ENCODE measurements around the gene PRSS22.

PRSS22 gene

DNA sequence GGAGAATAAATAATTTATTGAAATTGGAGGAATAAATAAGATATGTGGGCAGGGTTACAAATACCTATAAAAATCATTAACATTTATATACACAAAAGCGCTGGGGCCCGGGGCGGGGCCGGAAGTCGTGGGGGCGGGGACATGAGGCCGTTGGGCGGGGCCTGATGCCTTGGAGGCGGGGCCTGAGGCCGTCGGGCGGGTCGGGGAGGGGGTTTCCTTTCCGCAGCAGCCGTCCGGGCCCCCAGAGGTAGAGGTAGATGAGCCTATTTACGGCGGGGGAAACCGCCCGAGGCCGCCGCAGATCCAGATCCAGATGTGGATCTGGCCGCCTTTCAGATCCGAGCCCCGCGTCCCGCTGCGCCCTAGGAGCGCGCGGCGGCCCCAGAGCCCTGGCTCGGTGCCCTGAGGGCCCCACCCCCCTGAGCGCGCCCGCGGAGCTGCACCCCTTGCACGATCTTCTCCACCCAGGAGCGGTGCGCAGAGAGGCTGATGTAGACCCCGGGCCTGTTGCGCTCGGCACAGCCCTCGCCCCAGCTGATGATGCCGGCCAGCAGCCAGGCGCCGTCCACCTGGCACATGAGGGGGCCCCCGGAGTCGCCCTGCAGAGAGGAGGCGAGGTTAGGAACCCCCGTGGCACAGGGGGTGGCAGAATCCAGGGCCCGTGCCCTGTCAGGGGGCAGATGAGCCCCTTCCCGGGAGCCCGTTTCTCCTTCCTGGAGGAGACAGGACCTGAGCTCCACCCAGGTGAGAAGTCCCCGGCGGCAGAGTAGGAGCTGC is 5.1 kb downstream of the PRSS22 start:
- DNase-seq (ENCODE audit: low read depth in 4 of 4, low spot score in 1 of 4), result no peak

DNA sequence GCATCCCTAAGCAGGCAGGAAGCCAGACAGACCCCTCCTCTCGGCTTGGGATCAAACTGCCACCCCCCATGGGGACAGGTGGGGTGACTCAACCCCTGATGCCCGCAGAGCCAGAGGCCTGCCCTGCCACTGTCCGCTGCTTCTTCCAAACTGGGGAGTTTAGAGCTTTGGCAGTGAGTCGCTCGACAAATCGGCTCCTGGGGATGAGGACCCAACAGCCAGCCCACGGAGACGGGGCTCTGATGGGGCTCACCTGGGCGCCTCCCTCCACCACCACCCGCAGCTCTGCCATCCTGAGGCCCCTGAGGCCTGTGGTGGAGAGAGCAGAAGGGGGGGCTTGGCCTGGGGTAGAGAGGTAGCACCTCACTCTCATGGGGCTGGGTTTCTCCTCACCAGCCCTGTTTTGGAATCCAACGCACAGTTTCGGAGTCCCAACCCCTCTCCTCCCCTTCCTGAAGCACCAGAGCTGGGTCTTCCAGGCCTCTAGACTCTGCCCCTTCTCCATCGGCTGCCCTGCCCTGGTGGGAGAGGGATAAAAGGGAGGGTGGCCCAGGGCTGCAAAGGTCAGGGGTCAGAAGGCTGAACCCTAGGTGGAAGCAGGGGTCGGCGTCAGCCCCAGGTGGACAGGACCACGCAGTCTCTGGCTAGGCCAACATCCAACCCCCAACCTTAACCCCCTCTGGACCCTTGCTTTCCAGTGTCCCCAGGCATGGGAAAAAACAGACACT is 5.8 kb downstream of the PRSS22 start:
- DNase-seq (ENCODE audit: low read depth in 4 of 4, low spot score in 1 of 4), result no peak

DNA sequence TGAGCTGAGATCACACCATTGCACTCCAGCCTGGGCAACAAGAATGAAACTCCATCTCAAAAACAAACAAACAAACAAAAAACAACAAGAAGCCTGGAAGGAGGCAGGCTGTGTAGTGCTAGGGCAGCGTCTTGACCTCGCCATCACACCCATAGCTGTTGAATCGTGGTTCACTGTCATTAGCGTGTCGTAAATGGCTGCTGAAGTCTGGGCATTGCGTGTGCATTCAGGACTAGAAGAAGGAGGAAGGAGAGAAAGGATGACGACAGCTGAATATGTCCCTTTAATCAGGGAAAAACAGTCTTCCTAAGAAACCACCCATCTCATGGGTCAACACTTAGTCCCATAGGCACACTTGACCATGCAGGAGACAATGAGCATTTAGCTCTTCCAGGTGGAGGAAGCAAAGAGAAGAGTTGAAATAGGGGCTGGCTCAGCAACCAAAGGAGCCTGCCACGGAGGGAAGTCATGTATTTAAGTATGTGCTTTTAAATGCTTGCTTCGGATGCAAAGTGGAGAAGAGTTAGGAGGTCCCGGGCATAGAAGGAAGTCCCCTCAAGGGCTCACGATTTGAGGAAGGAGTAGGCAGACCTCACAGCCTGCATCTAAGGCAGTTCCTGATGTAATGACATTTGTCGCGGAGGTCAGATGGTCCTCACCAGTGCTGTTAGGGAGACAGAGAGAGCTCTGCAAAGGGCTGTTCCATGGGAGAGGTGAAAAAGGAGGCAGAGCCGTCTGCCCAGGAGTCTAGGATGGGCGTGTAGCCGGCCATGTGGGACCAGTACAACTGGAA is 8.8 kb downstream of the PRSS22 start:
- no peak for DNase-seq (ENCODE audit: low read depth in 4 of 4, low spot score in 1 of 4)

DNA sequence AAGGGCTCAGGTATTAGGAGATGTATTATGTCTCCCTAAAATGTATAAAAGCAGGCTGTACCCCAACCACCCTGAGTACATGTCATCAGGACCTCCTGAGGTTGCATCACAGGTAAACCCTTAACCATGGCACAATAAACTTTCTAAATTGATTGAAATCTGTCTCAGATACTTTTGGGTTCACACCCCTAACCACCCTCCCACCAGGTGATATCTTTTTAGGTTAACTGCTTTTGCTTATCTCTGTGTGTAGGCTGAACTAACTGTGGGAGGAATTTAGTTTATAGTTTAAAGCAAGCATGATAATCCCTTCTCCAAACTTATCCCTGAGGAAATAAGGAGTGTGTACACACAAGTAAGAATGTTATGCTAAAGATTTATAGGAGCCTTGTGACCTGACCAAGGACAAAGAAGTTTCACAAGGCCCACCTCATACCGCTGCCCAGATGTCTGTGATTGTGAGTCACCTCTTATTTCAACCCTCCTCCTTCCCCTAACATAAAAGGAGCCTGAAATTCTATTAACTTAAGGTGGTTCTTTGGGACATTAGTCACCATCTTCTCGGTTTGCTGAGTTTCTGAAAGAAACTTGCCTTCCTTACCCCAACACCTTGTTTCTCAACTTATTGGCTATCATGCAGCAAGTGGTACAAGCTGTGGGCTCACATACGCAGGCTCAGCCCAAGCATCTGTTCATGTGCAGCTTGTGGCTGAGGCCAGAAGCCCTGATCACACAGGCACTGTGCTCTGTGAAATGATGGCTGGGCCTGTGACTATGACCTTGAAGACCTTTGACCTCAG is 11.3 kb downstream of the PRSS22 start:
- no peak for DNase-seq (ENCODE audit: low read depth in 4 of 4, low spot score in 1 of 4)

DNA sequence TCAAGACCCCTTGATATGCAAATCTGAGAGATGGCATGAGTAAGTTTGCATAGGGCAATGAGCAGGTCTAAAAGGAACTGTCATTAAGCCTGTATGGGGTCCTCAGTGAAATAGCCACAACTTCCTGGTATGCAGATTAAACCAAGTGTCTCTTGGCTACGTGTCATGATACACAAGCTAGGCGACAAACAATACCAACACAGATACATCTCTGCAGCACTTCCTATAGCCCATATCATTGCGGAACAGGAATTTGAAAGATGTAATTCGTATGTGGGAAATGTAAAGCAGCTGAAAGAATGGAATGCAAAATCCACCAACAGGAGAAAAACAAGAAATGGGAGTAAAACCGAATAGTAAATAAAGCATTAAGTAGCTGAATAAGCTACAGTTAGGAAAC is 12.9 kb downstream of the PRSS22 start:
- no peak for DNase-seq (ENCODE audit: low read depth in 4 of 4, low spot score in 1 of 4)

DNA sequence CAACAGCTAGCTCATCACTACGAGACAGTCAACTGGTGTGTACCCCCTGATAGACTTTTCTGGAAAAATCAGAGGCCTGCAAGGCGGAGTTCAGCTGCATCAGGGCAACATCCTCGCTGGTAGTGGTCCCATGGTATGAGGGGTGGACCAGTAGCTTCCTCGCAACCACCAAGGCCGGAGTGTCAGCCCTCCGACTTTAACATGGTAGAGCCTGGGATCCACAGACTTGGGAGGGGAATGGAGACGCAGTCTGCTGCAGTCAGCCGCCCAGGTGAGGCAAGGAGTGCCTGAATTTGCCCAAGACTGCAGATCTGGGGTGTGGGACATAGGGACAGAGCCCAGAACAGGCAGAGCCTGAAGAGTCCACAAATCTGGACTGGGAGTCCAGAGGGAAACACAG is 14.4 kb downstream of the PRSS22 start:
- no peak for DNase-seq (ENCODE audit: low read depth in 4 of 4, low spot score in 1 of 4)

DNA sequence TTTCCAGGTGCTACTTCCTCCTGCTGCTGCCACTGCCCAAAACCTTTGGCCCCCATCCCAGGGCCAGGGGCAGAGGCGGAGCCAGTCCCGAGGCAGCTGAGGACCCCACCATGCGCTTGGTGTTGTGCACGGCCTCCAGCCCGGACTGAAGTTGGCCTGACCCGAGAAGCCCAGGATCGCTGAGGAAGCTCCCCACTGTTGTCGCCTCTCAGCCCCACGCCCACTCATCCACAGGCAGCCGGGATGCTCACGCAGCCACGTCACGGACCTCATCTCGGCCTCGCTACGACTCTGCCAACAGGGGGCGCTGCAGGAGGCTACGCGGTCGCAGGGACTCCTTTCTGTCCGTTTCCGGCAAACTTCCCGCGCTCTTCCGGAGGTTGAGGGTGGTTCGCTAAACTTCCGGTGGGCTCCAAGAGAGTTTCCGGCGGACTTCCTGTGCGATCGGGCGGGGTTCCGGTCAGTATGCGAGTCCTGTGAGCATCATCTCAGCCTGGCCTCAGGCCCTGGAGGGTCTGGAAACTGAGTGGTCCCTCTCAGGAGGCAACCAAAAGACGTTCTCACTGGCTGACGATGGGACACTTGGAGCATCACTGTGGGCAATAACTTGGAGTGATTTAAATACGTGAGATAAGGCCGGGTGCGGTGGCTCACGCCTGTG is 15.5 kb downstream of the PRSS22 start:
- peak; percentile 75 to 81 (median 80) for DNase-seq (ENCODE audit: low read depth in 4 of 4, low spot score in 1 of 4)

DNA sequence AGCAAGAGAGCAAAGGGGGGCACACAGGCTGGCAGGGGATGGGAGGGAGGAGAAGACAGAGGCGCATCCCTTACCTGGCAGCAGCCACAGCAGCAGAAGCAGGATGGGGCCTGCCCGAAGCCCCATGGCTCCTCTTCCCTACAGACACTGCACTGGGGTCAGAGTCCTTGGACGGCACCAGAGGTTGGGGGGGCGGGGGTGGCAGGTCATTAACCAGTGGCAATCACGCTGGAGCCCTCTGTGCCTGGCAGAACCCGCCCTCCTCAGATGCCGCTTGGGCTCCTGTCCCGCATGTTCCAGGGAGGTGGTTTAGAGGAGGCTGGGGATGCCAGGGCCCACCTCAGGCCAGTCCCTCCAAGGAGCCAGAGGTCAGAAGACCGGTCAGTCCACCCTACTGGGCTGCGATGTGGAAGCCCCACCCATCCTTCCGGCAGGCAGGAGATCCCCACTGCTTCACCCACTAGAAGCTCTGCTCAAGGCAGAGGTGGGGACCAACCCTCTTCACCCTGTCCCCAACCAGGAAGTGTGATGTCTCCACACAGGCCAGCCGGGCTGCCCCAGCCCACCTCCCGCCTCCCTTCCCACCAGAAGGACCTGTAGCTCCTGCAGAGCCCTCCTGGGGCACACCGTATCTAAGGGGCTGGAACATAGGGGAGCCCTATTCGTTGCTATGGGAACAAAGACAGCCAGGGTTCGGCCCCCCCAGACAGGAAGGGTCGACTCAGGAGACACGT is 16.2 kb downstream of the PRSS22 start:
- no peak for DNase-seq (ENCODE audit: low read depth in 4 of 4, low spot score in 1 of 4)

DNA sequence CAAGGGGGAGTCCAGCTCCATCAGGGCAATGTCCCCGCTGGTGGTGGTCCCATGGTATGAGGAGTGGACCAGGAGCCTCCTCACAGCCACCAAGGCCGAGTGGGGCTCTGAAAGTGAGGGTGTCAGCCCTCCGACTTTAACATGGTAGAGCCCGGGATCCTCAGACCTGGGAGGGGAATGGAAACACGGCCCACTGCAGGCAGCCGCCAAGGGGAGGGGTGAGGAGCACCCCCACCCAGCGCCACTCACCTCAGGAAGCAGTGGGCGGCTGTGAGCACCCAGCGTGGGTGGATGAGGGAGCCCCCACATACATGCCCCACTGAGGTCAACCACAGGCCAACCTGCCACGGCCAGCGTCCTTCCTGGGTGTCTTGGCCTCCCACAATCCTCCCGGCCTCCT is 17.1 kb downstream of the PRSS22 start:
- no peak for DNase-seq (ENCODE audit: low read depth in 4 of 4, low spot score in 1 of 4)

DNA sequence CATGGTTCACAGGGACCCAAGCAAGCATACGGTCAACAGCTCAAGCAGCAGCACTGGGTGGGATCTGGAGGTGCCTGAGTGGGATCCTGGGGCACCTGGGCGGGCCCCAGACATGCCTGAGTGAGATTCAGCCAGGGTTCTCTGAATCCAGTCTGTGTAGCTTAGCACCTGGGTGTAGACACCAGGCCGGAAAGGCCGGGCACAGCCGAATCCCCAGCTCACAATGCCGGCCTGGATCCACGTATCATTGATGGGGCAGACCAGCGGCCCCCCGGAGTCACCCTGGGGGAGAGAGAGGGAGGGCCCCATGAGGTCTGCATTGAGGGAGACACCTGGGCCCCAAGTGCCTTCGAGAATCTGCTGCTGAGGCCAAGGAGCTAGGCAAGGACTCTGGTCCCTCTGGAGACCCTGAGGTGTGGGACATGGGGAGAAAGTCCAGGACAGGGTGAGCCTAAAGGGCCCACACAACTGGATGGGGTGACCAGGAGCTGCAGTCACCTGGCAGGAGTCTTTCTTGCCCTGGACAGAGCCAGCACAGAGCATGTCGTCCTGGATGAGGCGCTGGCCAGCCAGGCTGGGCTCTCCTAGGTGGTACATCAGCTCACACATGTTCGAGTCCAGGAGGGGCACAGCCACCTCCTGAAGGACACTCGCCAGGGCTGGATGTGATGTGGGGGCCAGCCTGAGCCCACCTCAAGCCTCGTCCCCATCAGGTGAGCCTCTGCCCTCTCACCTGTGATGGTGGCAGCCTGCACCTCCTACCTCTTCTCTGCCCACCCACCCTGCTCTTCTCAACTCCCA is 18.1 kb downstream of the PRSS22 start:
- no peak for DNase-seq (ENCODE audit: low read depth in 4 of 4, low spot score in 1 of 4)

DNA sequence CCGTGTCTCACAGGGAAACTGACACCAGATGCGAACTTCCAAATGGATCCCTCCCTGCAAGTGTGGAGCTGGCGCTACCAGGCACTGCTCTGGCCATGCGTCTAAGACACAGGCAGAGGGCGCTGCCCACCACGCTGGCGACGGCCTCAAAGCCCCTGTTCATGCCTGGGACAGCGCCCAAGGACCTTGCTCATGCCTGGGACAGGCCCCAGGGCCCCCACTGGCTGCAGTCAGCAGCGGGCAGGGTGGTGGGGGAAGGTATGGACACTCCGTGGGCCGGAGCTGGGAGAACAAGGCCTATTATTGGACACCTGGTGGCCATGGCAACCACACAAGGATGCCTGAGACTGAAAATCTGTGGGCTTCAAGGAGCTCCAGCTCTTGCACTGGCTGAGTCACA is 19.0 kb downstream of the PRSS22 start:
- peak in 2 of 4 experiments; percentile 25 to 41 for DNase-seq (ENCODE audit: low read depth in 4 of 4, low spot score in 1 of 4)

DNA sequence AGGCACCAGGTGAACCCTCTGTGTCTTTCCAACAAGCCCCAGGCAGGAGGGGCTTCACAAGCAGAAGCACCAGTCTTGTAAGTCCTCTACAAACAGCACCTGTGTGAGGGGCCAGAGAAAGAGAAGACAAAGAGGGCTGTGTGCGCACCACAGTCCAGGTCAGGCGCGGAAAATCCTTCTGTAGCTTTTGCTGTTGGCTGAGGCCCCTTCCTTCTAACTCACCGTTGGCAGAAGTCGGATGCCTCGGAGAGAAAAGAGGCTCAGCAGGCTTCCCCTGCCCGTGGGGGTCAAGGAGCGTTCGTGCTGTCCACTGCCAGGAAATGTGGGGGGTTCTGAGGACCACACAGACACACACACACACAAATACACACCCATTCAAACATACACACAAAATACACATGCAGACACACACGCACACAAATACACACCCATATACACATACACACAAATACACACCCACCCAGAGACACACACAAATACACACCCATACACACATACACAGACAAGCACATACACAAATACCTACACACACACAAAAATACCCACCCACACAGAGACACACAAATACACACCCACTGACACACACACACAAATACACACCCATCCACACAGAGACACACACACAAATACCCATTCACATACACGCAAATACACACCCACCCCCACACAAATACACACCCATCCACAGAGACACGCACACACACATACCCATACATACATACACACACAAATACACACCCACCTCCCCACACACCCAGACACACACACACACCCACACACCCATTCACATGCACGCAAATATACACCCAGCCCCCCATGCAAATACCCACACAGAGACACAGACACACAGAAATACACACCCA is 21.1 kb downstream of the PRSS22 start:
- no peak for DNase-seq (ENCODE audit: low read depth in 4 of 4, low spot score in 1 of 4)

DNA sequence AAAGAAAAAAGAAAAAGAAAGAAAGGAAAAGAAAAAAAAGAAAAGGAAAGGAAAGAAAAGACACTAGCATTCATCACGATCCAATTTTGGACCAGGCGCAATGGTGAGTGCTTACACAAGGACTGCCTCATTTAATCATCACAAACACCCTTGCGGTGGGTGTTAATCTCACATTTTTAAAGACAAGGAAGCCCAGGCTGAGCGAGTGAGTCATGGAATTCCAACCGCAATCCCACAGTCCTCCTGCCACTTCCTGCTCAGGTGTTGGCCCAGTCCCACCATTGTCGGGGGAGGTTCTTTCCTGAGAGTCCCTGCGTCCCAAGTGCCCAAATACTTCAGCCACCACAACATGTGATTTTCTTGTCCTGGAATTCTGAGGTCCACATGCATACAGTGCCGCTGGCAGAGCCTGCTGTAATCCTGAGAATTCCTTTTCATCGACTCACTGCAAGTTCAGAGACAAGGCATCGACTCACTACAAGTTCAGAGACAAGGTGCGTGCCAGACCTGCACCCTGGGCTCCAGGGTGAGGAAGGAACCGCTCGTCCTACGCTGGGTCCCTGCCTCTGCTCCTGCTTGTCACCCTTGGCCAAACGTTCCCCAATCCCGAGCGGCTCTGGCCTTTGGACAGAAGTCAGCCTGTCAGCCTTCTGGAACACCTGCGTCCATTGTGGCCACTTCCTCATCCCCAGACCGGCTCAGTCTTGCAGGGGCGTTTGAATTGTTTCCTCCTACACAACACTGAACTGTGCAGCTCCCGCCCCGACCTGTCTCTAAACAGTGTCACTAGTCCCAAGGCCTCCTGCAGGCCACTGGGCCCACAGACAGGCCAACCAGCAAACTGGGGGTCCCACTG is 22.1 kb downstream of the PRSS22 start:
- no peak for DNase-seq (ENCODE audit: low read depth in 4 of 4, low spot score in 1 of 4)

DNA sequence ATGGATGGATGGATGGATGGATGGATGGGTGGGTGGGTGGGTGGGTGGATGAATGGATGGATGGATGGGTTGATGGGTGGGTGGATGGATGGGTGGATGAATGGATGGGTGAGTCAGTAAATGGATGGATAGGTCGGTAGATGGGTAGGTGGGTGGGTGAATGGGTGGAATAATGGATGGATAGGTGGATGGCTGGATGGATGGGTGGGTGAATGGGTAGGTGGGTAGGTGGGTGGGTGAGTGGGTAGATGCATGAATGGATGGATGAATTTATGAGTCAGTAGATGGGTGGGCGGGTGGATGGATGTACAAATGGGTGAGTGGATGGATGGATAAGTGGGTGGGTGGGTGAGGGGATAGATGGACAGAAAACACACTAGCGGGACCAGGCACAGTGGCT is 23.0 kb downstream of the PRSS22 start:
- DNase-seq (ENCODE audit: low read depth in 4 of 4, low spot score in 1 of 4), result no peak

DNA sequence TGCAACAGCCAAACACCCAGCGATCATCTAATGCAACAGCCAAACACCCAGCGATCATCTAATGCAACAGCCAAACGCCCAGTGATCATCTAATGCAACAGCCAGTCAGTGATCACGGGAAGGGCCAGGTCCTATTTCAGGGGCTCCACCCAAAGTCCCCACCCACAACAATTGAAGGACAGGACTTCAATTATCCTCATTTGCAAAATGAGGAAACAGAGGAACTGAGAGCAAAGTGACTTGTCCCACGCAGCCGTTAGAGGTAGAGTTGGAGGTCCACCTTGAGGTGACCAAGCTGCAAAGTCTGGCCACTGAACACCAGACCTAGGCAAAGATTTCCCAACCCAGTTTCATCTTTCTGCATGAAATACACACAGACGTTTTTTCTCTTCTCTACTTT is 24.2 kb downstream of the PRSS22 start:
- no peak for DNase-seq (ENCODE audit: low read depth in 4 of 4, low spot score in 1 of 4)

DNA sequence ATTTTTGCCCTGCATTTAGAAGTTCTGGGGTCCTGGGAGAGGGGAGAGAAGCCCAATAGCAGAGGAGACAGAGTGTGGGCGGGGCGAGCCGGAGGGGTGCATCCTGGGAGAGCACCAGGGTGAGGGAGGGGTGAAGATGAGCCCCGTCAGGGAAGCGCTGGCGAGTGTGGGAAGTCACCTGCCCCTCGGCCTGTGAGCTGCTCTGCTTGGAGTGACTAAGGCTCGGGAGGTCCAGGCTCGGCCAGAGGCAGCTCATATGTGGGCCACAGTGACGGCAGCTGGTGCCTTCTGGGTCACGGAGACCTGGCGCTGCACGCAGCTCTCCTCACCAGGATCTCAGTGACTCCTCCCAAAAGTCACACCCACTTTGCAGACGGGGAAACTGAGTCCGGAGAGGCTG is 26.8 kb downstream of the PRSS22 start:
- DNase-seq (ENCODE audit: low read depth in 4 of 4, low spot score in 1 of 4), result no peak

DNA sequence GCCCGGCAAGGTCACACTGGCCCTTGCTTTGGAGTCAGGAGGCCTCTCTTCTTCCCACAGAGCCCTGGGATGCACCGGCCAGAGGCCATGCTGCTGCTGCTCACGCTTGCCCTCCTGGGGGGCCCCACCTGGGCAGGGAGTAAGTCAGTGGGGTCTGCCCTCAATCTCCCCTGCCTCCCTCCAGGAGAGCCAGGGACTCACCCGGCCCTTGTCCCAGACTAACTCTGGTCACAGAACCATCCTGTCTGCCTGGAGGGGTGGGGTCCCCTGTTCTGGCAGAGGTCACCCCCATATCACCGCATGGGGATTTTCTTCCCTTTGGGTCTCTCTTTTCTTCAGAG is 27.6 kb downstream of the PRSS22 start:
- DNase-seq (ENCODE audit: low read depth in 4 of 4, low spot score in 1 of 4), result no peak

All from stimulated activated CD4-positive, alpha-beta T cell treated with anti-CD3 and anti-CD28 coated beads, Interleukin-1b, Interleukin-23, amount 100 ng/mL, for 24 hours (primary cell).